HL-60 (cell line): ENCODE data around the gene ATXN1L.

Source experiments
- DNase-seq, 2 experiments: peaks; one replicate each; pipeline ENCODE4 v3.0.0-alpha.2; 2010 to 2020; ENCODE audit warnings: low read depth in 1 of 2, low spot score in 1 of 2
- H3K27ac ChIP-seq: fragments of 250-450 bp; sonication (Bioruptor Pico); replicated peaks from 2 replicates; pipeline ENCODE4 v1.5.1; 2020; ENCODE audit warnings: mild to moderate bottlenecking, moderate library complexity
- H3K27me3 ChIP-seq: fragments of 250-450 bp; sonication (Bioruptor Pico); 2 replicates; pipeline ENCODE4 v1.5.1; 2021; ENCODE audit warnings: mild to moderate bottlenecking, moderate library complexity; ENCODE audit not compliant: insufficient read depth, poor library complexity, severe bottlenecking
- H3K4me3 ChIP-seq: replicated peaks from 2 replicates; pipeline ENCODE4 v1.5.1; 2011; ENCODE audit warnings: mild to moderate bottlenecking, control low read depth, low read length; ENCODE audit not compliant: insufficient read depth
- GABPA ChIP-seq: IDR thresholded peaks from 2 replicates; pipeline ENCODE4 v1.6.1; 2012; ENCODE audit warnings: low read depth
- POLR2AphosphoS5 ChIP-seq: IDR thresholded peaks from 2 replicates; pipeline ENCODE4 v1.6.1; 2012; ENCODE audit warnings: low read depth
- SPI1 ChIP-seq: IDR thresholded peaks from 2 replicates; pipeline ENCODE4 v1.6.1; 2012; ENCODE audit warnings: low read depth, mild to moderate bottlenecking, borderline replicate concordance
- long read RNA-seq: library from polyadenylated mRNA; unstranded; transcript quantifications from one replicate; pipeline ENCODE4 v2.0.0, GENCODE V29; 2020
- TF ChIP-seq, protein P1 (sequence below): IDR thresholded peaks from 2 replicates; pipeline ENCODE4 v1.6.1; 2012; ENCODE audit warnings: low read depth; ENCODE audit not compliant: insufficient replicate concordance
- TF ChIP-seq, protein P2 (sequence below): IDR thresholded peaks from one replicate; pipeline ENCODE4 v1.5.1; 2011; ENCODE audit warnings: low read length, control low read depth, inconsistent platforms; ENCODE audit not compliant: insufficient read depth

Gene ATXN1L, protein sequence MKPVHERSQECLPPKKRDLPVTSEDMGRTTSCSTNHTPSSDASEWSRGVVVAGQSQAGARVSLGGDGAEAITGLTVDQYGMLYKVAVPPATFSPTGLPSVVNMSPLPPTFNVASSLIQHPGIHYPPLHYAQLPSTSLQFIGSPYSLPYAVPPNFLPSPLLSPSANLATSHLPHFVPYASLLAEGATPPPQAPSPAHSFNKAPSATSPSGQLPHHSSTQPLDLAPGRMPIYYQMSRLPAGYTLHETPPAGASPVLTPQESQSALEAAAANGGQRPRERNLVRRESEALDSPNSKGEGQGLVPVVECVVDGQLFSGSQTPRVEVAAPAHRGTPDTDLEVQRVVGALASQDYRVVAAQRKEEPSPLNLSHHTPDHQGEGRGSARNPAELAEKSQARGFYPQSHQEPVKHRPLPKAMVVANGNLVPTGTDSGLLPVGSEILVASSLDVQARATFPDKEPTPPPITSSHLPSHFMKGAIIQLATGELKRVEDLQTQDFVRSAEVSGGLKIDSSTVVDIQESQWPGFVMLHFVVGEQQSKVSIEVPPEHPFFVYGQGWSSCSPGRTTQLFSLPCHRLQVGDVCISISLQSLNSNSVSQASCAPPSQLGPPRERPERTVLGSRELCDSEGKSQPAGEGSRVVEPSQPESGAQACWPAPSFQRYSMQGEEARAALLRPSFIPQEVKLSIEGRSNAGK
- long read RNA-seq, result 0 reads

GRCh38 chr16:71845639-71846430, at the start of gene ATXN1L:
Gene ATXN1L (plus strand): TSS chr16:71845976. CDS start chr16:71849741, 3,765 bp downstream.
- TF ChIP-seq SPI1, result no peak
- TF ChIP-seq, protein P1, sequence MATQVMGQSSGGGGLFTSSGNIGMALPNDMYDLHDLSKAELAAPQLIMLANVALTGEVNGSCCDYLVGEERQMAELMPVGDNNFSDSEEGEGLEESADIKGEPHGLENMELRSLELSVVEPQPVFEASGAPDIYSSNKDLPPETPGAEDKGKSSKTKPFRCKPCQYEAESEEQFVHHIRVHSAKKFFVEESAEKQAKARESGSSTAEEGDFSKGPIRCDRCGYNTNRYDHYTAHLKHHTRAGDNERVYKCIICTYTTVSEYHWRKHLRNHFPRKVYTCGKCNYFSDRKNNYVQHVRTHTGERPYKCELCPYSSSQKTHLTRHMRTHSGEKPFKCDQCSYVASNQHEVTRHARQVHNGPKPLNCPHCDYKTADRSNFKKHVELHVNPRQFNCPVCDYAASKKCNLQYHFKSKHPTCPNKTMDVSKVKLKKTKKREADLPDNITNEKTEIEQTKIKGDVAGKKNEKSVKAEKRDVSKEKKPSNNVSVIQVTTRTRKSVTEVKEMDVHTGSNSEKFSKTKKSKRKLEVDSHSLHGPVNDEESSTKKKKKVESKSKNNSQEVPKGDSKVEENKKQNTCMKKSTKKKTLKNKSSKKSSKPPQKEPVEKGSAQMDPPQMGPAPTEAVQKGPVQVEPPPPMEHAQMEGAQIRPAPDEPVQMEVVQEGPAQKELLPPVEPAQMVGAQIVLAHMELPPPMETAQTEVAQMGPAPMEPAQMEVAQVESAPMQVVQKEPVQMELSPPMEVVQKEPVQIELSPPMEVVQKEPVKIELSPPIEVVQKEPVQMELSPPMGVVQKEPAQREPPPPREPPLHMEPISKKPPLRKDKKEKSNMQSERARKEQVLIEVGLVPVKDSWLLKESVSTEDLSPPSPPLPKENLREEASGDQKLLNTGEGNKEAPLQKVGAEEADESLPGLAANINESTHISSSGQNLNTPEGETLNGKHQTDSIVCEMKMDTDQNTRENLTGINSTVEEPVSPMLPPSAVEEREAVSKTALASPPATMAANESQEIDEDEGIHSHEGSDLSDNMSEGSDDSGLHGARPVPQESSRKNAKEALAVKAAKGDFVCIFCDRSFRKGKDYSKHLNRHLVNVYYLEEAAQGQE, result peak; percentile 25
- peak; percentile 56 for TF ChIP-seq GABPA
- peak; percentile 82 for TF ChIP-seq POLR2AphosphoS5
- peak; percentile 89 to 92 for DNase-seq
- Histone ChIP-seq H3K27ac (peak within 1 kb of the TSS; percentile 81), H3K27me3 (no peaks in the 10 kb centered on the region), H3K4me3 (peak within 1 kb of the TSS; percentile 99)

- H3K27me3 ChIP-seq, result no peaks in the 10 kb centered on the region
- TF ChIP-seq SPI1 (no peak), POLR2AphosphoS5 (no peak), GABPA (no peak)
- TF ChIP-seq, protein P2, sequence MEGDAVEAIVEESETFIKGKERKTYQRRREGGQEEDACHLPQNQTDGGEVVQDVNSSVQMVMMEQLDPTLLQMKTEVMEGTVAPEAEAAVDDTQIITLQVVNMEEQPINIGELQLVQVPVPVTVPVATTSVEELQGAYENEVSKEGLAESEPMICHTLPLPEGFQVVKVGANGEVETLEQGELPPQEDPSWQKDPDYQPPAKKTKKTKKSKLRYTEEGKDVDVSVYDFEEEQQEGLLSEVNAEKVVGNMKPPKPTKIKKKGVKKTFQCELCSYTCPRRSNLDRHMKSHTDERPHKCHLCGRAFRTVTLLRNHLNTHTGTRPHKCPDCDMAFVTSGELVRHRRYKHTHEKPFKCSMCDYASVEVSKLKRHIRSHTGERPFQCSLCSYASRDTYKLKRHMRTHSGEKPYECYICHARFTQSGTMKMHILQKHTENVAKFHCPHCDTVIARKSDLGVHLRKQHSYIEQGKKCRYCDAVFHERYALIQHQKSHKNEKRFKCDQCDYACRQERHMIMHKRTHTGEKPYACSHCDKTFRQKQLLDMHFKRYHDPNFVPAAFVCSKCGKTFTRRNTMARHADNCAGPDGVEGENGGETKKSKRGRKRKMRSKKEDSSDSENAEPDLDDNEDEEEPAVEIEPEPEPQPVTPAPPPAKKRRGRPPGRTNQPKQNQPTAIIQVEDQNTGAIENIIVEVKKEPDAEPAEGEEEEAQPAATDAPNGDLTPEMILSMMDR, result no peak
- TF ChIP-seq, protein P1, result no peak
- no peak overlapping the region for H3K27ac ChIP-seq
- no peak for DNase-seq
- H3K4me3 ChIP-seq, result no peak overlapping the region
Observed at GRCh38 chr16:71796501-71797097, 49.2 kb upstream of the ATXN1L start.

DNA sequence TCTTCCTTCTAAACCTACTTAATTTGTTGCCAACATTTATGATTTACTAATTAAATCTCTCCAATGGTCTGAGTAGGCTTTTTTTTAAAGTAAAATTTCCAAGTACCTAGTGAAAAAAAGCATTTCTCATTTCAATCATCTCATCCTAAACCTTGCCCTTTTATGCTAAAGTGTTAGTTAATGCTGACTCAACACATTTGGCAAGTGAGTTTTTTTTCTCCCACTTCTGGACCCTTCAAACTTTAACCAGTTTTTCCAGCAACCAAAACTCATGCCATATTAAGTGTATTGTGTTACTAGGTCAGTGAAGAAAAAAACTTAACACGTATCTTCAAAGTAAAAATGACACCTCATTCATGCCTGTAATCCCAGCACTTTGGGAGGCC, 42.5 kb upstream of the ATXN1L start:
- TF ChIP-seq, protein P2, result no peak
- TF ChIP-seq GABPA (no peak), SPI1 (no peak), POLR2AphosphoS5 (no peak)
- TF ChIP-seq, protein P1, result no peak
- H3K4me3 ChIP-seq, result no peak overlapping the region
- no peak for DNase-seq
- H3K27ac ChIP-seq, result no peak overlapping the region
- no peaks in the 10 kb centered on the region for H3K27me3 ChIP-seq
